H9 (cell line): ENCODE measurements around the gene PPP2R5B. TPM values are rescaled to one million over a fixed set of nuclear protein-coding genes. Genes with fewer than 3 reads are reported as not detected.

Experiments
- DNase-seq: peaks from one replicate; pipeline ENCODE4 v3.0.0-alpha.2; 2017
- H2AFZ ChIP-seq: one replicate; pipeline ENCODE4 v1.6.1; 2013; ENCODE audit warnings: mild to moderate bottlenecking, low read length, control low read depth, moderate library complexity
- H2AK5ac ChIP-seq: 2 replicates; pipeline ENCODE4 v1.6.1; 2013; ENCODE audit warnings: low read length, control low read depth, mixed read lengths; ENCODE audit not compliant: insufficient read length
- H2BK120ac ChIP-seq: one replicate; pipeline ENCODE4 v1.6.1; 2013; ENCODE audit warnings: low read depth, mild to moderate bottlenecking, low read length, control low read depth, inconsistent platforms; ENCODE audit not compliant: poor library complexity, severe bottlenecking
- H2BK12ac ChIP-seq: 2 replicates; pipeline ENCODE4 v1.6.1; 2013; ENCODE audit warnings: low read length, control low read depth, mixed read lengths, low read depth; ENCODE audit not compliant: insufficient read length
- H2BK15ac ChIP-seq: 2 replicates; pipeline ENCODE4 v1.6.1; 2013; ENCODE audit warnings: low read depth, low read length, control low read depth
- H2BK20ac ChIP-seq: one replicate; pipeline ENCODE4 v1.6.1; 2013; ENCODE audit warnings: low read depth, mild to moderate bottlenecking, low read length, control low read depth, inconsistent platforms; ENCODE audit not compliant: poor library complexity, severe bottlenecking
- H2BK5ac ChIP-seq: 2 replicates; pipeline ENCODE4 v1.6.1; 2013; ENCODE audit warnings: low read length, control low read depth, mixed read lengths; ENCODE audit not compliant: insufficient read length
- H3K14ac ChIP-seq: 2 replicates; pipeline ENCODE4 v1.6.1; 2013; ENCODE audit warnings: low read length, control low read depth; ENCODE audit not compliant: insufficient read depth
- H3K18ac ChIP-seq: 2 replicates; pipeline ENCODE4 v1.6.1; 2013; ENCODE audit warnings: low read depth, mild to moderate bottlenecking, mixed read lengths, low read length, control low read depth; ENCODE audit not compliant: insufficient read length
- H3K23ac ChIP-seq: 2 replicates; pipeline ENCODE4 v1.6.1; 2013; ENCODE audit warnings: low read length, control low read depth, mixed read lengths, low read depth; ENCODE audit not compliant: insufficient read length
- H3K23me2 ChIP-seq: 2 replicates; pipeline ENCODE4 v1.6.1; 2013; ENCODE audit warnings: low read depth, mild to moderate bottlenecking, mixed read lengths, low read length, control low read depth; ENCODE audit not compliant: insufficient read length, poor library complexity, severe bottlenecking
- H3K27ac ChIP-seq: 2 replicates; pipeline ENCODE4 v1.5.1; 2013; ENCODE audit warnings: low read length, control low read depth, mixed read lengths, low read depth; ENCODE audit not compliant: insufficient read length
- H3K27me3 ChIP-seq: 2 replicates; pipeline ENCODE4 v1.6.1; 2013; ENCODE audit warnings: low read length, control low read depth, inconsistent platforms; ENCODE audit not compliant: insufficient read depth
- H3K4ac ChIP-seq: 2 replicates; pipeline ENCODE4 v1.6.1; 2013; ENCODE audit warnings: low read depth, mild to moderate bottlenecking, control low read depth, inconsistent platforms, low read length, moderate library complexity
- H3K4me1 ChIP-seq: 2 replicates; pipeline ENCODE4 v1.6.1; 2013; ENCODE audit warnings: low read length, control low read depth, inconsistent platforms; ENCODE audit not compliant: insufficient read depth
- H3K4me2 ChIP-seq: 2 replicates; pipeline ENCODE4 v1.6.1; 2013; ENCODE audit warnings: low read length, control low read depth, mixed read lengths; ENCODE audit not compliant: insufficient read length, insufficient read depth
- H3K56ac ChIP-seq: 2 replicates; pipeline ENCODE4 v1.6.1; 2013; ENCODE audit warnings: low read depth, mild to moderate bottlenecking, mixed read lengths, low read length, control low read depth; ENCODE audit not compliant: insufficient read length
- H3K79me1 ChIP-seq: 2 replicates; pipeline ENCODE4 v1.6.1; 2013; ENCODE audit warnings: low read depth, mild to moderate bottlenecking, moderate library complexity, low read length, control low read depth, inconsistent platforms; ENCODE audit not compliant: insufficient read depth, poor library complexity, severe bottlenecking
- H3K79me2 ChIP-seq: 2 replicates; pipeline ENCODE4 v1.6.1; 2013; ENCODE audit warnings: low read length, control low read depth, inconsistent platforms; ENCODE audit not compliant: insufficient read depth
- H3K9ac ChIP-seq: 2 replicates; pipeline ENCODE4 v1.6.1; 2013; ENCODE audit warnings: low read length, control low read depth, mixed read lengths; ENCODE audit not compliant: insufficient read length; ENCODE audit errors: extremely low read depth
- H3K9me3 ChIP-seq: one replicate; pipeline ENCODE4 v1.6.1; 2013; ENCODE audit warnings: low read depth, low read length, inconsistent platforms; ENCODE audit not compliant: control insufficient read depth
- H3T11ph ChIP-seq: one replicate; pipeline ENCODE4 v1.6.1; 2013; ENCODE audit warnings: mild to moderate bottlenecking, low read length, control low read depth, inconsistent platforms
- H4K20me1 ChIP-seq: one replicate; pipeline ENCODE4 v1.6.1; 2013; ENCODE audit not compliant: control insufficient read depth, insufficient read length, insufficient read depth
- H4K5ac ChIP-seq: 2 replicates; pipeline ENCODE4 v1.6.1; 2013; ENCODE audit warnings: low read depth, mild to moderate bottlenecking, mixed read lengths, low read length, control low read depth; ENCODE audit not compliant: insufficient read length
- H4K8ac ChIP-seq: replicated peaks from 2 replicates; pipeline ENCODE4 v1.6.1; 2013; ENCODE audit warnings: low read length, control low read depth, mixed read lengths, low read depth; ENCODE audit not compliant: insufficient read length
- H4K91ac ChIP-seq: 2 replicates; pipeline ENCODE4 v1.6.1; 2013; ENCODE audit warnings: low read depth, mild to moderate bottlenecking, moderate library complexity, mixed read lengths, low read length, control low read depth; ENCODE audit not compliant: insufficient read length
- H3K27ac Mint-ChIP-seq, 3 experiments: 2 replicates in 2 of 3; 3 replicates in 1 of 3; pipeline ENCODE4 v1.8.0; 2020 to 2021; ENCODE audit warnings: mixed read lengths in 3 of 3, mild to moderate bottlenecking in 1 of 3, moderate library complexity in 1 of 3
- H3K27me3 Mint-ChIP-seq: 2 replicates; pipeline ENCODE4 v1.8.0; 2021; ENCODE audit warnings: low read depth, mild to moderate bottlenecking, moderate library complexity, mixed read lengths
- H3K36me3 Mint-ChIP-seq, 3 experiments: 2 replicates in 2 of 3; 3 replicates in 1 of 3; pipeline ENCODE4 v1.8.0; 2020 to 2021; ENCODE audit warnings: low read depth in 3 of 3, mixed read lengths in 3 of 3; ENCODE audit not compliant: insufficient read depth in 1 of 3
- H3K4me1 Mint-ChIP-seq, 2 experiments: 2 replicates each; pipeline ENCODE4 v1.8.0; 2020; ENCODE audit warnings: mixed read lengths in 2 of 2
- H3K4me3 Mint-ChIP-seq, 2 experiments: 2 replicates in 1 of 2; 3 replicates in 1 of 2; pipeline ENCODE4 v1.8.0; 2020 to 2021; ENCODE audit warnings: mild to moderate bottlenecking in 2 of 2, mixed read lengths in 2 of 2, moderate library complexity in 1 of 2
- H3K9me3 Mint-ChIP-seq, 2 experiments: 2 replicates in 1 of 2; 3 replicates in 1 of 2; pipeline ENCODE4 v1.8.0; 2020; ENCODE audit warnings: mild to moderate bottlenecking in 2 of 2, mixed read lengths in 2 of 2, moderate library complexity in 1 of 2
- CTCF ChIP-seq: fragments of 200-600 bp; sonication (generic); conservative IDR thresholded peaks from 3 replicates; pipeline ENCODE4 v1.8.0; 2021; ENCODE audit warnings: antibody characterized with exemption, mild to moderate bottlenecking
- WGBS: extraction: QIAGEN DNeasy Blood & Tissue Kit; methylation state at CpG from one replicate; pipeline ENCODE4 v1.1.7; 2013; ENCODE audit warnings: missing lambda C conversion rate, low lambda C conversion rate, mixed read lengths; ENCODE audit not compliant: insufficient read length; ENCODE audit errors: extremely low coverage; 5-methylcytosine and 5-hydroxymethylcytosine counted together
- total RNA-seq: library from RNA; stranded (reverse); gene quantifications from 2 replicates; pipeline ENCODE4 v1.2.1, GENCODE V29; 2021

The PPP2R5B gene
- total RNA-seq, 1 experiment from 2014 or later: 6.3 TPM

- Histone ChIP-seq H3K27ac (no peak within 1 kb of the TSS), H2BK15ac (no peak within 1 kb of the TSS), H3K4ac (no peak within 1 kb of the TSS), H4K8ac (no peak within 1 kb of the TSS), H3K9ac (peak within 1 kb of the TSS; percentile 66), H3K4me1 (no peaks in the 10 kb centered on the region; the same call in 1 of the 2 replicates), H3K27me3 (no peaks in the 10 kb centered on the region), H4K5ac (no peak within 1 kb of the TSS), H4K20me1 (no peaks in the 10 kb centered on the region), H3T11ph (no peak within 1 kb of the TSS), H2BK20ac (no peak within 1 kb of the TSS), H3K9me3 (no peaks in the 10 kb centered on the region), H2BK120ac (no peak within 1 kb of the TSS), H3K23me2 (peaks cover 19% of the 10 kb centered on the region), H2AFZ (no peak within 1 kb of the TSS), H2BK5ac (no peak within 1 kb of the TSS), H3K23ac (no peak within 1 kb of the TSS), H3K18ac (peak within 1 kb of the TSS; percentile 83), H2BK12ac (no peak within 1 kb of the TSS), H2AK5ac (no peak within 1 kb of the TSS), H3K4me2 (peak within 1 kb of the TSS; percentile 92), H3K79me1 (no peaks in the 10 kb centered on the region), H3K79me2 (no peaks in the 10 kb centered on the region), H4K91ac (no peak within 1 kb of the TSS), H3K14ac (peak within 1 kb of the TSS; percentile 86), H3K56ac (no peak within 1 kb of the TSS)
- TF ChIP-seq CTCF: peak; percentile 60
- whole genome bisulfite sequencing: no CpG with 5 or more reads among the region's 75 CpGs
- peaks cover 2 to 8% (median 4%) of the 10 kb centered on the region in 3 experiments; a peak in 4 of 7 replicates for H3K36me3 Mint-ChIP-seq
- H3K9me3 Mint-ChIP-seq: no peaks in the 10 kb centered on the region; a peak in 1 of 5 replicates
- peaks cover 9% of the 10 kb centered on the region for H3K27me3 Mint-ChIP-seq
- H3K27ac Mint-ChIP-seq: peak within 1 kb of the TSS; percentile 82 to 97 (median 95); a peak in 6 of 7 replicates
- peaks cover 23 to 26% of the 10 kb centered on the region in 2 experiments for H3K4me1 Mint-ChIP-seq
- peak; percentile 98 for DNase-seq
- H3K4me3 Mint-ChIP-seq: peak within 1 kb of the TSS; percentile 93 to 96
Observed at GRCh38 chr11:64878494-64879243, 45.8 kb upstream of the PPP2R5B start, which contains the start of gene EHD1. Gene EHD1 (minus strand): TSS chr11:64878621. CDS start chr11:64878464, 157 bp downstream.
